Activated T-helper 2 cell treated with anti-CD3 and anti-CD28 coated beads, Interferon-gamma antibody, Interleukin-2, Interleukin-4, amounts not matched to agents 10 μg/mL and 5 μg/mL and 100 μg/mL, durations not matched to agents 14 hours and 24 hours and 36 hours (primary cell): Measurements from ENCODE around the gene GALK2. TPM values are rescaled to one million over a fixed set of nuclear protein-coding genes. Genes with fewer than 3 reads are reported as not detected.
"Not testable (repeated sequence)": the region's sequence is repeated elsewhere in the genome, so short reads cannot be mapped to it uniquely, and the experiment has no call there.

Experiments
- DNase-seq: peaks from one replicate; pipeline ENCODE4 v3.0.0; 2021; ENCODE audit warnings: low spot score
- H3K27ac Mint-ChIP-seq: one replicate; pipeline ENCODE4 v1.8.0; 2021; ENCODE audit warnings: mixed read lengths
- H3K27me3 Mint-ChIP-seq: one replicate; pipeline ENCODE4 v1.8.0; 2021; ENCODE audit warnings: low read depth, mixed read lengths
- H3K36me3 Mint-ChIP-seq: one replicate; pipeline ENCODE4 v1.8.0; 2021; ENCODE audit warnings: low read depth, mixed read lengths
- H3K4me1 Mint-ChIP-seq: one replicate; pipeline ENCODE4 v1.8.0; 2021; ENCODE audit warnings: low read depth, mixed read lengths
- H3K4me3 Mint-ChIP-seq: one replicate; pipeline ENCODE4 v1.8.0; 2021; ENCODE audit warnings: low read depth, mild to moderate bottlenecking, moderate library complexity, mixed read lengths
- H3K9me3 Mint-ChIP-seq: one replicate; pipeline ENCODE4 v1.8.0; 2021; ENCODE audit warnings: mixed read lengths
- intact Hi-C: fragments of 100-400 bp; cut with micrococcal nuclease; formaldehyde crosslinking; loops from one replicate; pipeline ENCODE4 v1.15.1; 2023
- total RNA-seq: library from RNA; stranded (reverse); gene quantifications from 2 replicates; pipeline ENCODE4 v1.2.3, GENCODE V29; 2022

GALK2 gene
- total RNA-seq, 1 donor from 2014 or later: 33.3 TPM

DNA sequence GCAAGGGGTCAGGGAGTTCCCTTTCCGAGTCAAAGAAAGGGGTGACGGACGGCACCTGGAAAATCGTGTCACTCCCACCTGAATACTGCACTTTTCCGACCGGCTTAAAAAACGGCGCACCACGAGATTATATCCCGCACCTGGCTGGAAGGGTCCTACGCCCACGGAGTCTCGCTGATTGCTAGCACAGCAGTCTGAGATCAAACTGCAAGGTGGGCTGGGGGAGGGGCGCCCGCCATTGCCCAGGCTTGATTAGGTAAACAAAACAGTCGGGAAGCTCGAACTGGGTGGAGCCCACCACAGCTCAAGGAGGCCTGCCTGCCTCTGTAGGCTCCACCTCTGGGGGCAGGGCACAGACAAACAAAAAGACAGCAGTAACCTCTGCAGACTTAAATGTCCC is 184.4 kb downstream of the GALK2 start:
- intact Hi-C loops, H3K4me1 Mint-ChIP-seq, H3K36me3 Mint-ChIP-seq, DNase-seq, H3K27me3 Mint-ChIP-seq, H3K4me3 Mint-ChIP-seq, H3K27ac Mint-ChIP-seq, H3K9me3 Mint-ChIP-seq: not testable (repeated sequence)

- Mint-ChIP-seq H3K4me3 (no peak overlapping the region), H3K36me3 (no peaks in the 10 kb centered on the region), H3K27ac (no peak overlapping the region), H3K9me3 (no peaks in the 10 kb centered on the region), H3K27me3 (no peaks in the 10 kb centered on the region), H3K4me1 (no peaks in the 10 kb centered on the region)
- DNase-seq: no peak
- intact Hi-C loops: no loop called here
Measured at GRCh38 chr15:49361370-49361769, 191.3 kb downstream of the GALK2 start.

- Mint-ChIP-seq H3K4me3 (no peak overlapping the region), H3K27ac (no peak overlapping the region), H3K4me1 (no peaks in the 10 kb centered on the region), H3K9me3 (no peaks in the 10 kb centered on the region), H3K36me3 (no peaks in the 10 kb centered on the region), H3K27me3 (no peaks in the 10 kb centered on the region)
- intact Hi-C loops: no loop called here
- no peak for DNase-seq
Measured at GRCh38 chr15:49366496-49366895, 196.4 kb downstream of the GALK2 start.

DNA sequence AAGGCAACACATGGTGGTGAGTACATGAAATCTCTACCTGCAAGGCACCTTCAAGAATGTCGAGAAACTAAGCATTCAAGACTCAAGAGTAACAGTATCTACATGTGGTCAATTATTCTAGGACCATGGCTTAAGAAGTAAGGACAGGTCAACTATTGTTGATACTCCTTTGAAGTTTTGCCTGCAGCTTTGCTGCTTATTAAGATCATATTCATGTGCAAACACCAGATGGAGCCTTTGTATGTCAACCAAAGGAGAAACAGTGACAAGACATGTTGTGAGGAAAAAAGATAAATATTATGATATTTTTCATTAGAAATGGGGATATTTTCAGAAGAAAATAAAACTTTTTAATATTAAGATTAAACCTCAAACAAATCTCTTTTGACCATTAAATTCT is 200.7 kb downstream of the GALK2 start:
- Mint-ChIP-seq H3K4me1 (no peaks in the 10 kb centered on the region), H3K36me3 (no peaks in the 10 kb centered on the region), H3K9me3 (no peaks in the 10 kb centered on the region), H3K27ac (no peak overlapping the region), H3K4me3 (no peak overlapping the region), H3K27me3 (peaks cover 3% of the 10 kb centered on the region)
- no peak for DNase-seq
- intact Hi-C loops: no loop called here

DNA sequence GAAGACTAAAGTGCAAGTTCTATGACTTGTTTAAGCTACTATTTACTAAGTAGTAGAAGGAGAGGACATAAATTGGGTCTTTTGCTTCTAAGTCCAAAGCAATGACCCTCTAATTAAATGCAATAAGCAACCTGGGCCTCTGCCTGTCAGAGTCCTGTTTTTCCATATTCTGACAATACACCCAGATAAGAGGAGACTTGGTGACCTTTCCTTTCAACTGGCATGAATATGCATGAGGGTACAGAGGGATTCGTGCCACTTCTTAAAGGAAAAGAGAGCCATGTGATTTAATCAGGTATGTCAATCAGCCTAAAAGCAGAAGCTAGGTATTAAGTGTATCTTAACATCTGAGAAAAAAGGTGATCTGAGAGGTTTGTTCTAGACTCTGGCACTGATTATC is 202.3 kb downstream of the GALK2 start:
- DNase-seq: no peak
- Mint-ChIP-seq H3K27me3 (peaks cover 14% of the 10 kb centered on the region), H3K9me3 (no peaks in the 10 kb centered on the region), H3K36me3 (no peaks in the 10 kb centered on the region), H3K4me3 (no peak overlapping the region), H3K4me1 (no peaks in the 10 kb centered on the region), H3K27ac (no peak overlapping the region)
- intact Hi-C loops: no loop called here

GRCh38 chr15:49379996-49380395 is 209.9 kb downstream of the GALK2 start:
- Mint-ChIP-seq H3K36me3 (no peaks in the 10 kb centered on the region), H3K4me1 (no peaks in the 10 kb centered on the region), H3K9me3 (no peaks in the 10 kb centered on the region), H3K4me3 (no peak overlapping the region), H3K27me3 (peaks cover 21% of the 10 kb centered on the region), H3K27ac (no peak overlapping the region)
- intact Hi-C loops: no loop called here
- no peak for DNase-seq

DNA sequence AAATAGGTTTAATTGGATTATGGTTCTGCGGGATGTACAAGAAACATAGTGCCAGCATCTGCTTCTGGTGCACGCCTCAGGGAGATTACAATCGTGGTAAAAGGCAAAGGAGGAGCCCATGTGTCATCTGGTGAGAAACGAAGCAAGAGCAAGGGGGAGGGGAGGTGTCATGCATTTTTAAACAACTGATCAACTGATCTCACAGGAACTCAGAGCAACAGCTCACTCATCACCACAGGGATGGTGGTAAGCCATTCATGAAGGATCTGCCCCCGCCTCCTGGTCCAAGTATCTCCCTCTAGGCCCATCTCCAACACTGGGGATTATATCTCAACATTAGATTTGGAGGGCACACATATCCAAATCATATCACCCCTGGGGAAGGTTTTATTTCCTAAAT is 210.9 kb downstream of the GALK2 start:
- Mint-ChIP-seq H3K9me3 (no peaks in the 10 kb centered on the region), H3K4me3 (no peak overlapping the region), H3K4me1 (no peaks in the 10 kb centered on the region), H3K27ac (no peak overlapping the region), H3K27me3 (peaks cover 19% of the 10 kb centered on the region), H3K36me3 (no peaks in the 10 kb centered on the region)
- intact Hi-C loops: no loop called here
- no peak for DNase-seq

Other genes with a start within 250 kb of the GALK2 start
- 8.3 and 8.9 TPM in 2 replicates for gene SHC4, start 206.3 kb upstream of the GALK2 start, total RNA-seq
- 33.5 and 37.0 TPM in 2 replicates for gene SECISBP2L, start 123.8 kb upstream of the GALK2 start, total RNA-seq
- gene COPS2, start 14.6 kb upstream of the GALK2 start, total RNA-seq: 85.1 and 94.7 TPM in 2 replicates